Activated CD4-positive, CD25-positive, alpha-beta regulatory T cell (primary cell): ENCODE data around the gene MORN5.

ENCODE experiments used
- DNase-seq, 4 experiments: peaks; one replicate each; lab custom pipeline; 2025; lab: John Stamatoyannopoulos, UW

MORN5 gene

DNA sequence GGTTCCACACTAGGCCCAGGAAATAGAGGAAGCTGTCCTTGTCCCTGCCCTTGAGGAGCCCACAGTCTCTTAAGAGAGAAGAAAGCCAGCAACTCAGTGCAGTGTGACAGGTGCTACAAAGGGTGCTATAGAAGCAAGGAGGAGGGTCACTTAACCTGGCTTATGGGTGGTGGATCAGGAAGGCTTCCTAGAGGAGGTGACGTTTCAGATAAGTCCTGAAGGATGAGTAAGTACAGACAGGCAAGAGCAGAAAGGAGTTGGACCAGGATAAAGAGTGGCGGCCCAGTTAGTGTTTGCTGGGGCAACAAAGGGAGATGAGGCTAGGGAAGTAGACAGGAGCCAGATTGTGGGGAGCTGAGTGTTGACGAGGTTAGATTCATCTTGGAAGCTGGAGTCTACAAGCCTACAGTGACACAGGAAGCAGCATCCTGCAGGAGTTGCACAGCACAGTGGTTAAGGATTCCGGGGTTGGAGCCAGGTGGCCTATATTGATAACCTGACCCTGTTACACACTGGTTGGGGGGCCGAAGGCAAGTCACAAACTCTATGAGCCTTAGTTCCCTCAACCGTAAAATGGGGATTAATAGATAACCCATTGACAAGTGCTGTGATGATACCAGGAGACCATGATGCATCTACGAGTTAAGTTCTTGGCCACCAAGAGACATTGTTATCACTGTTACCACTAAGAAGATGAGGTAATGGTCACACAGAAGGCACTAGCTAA, 74.5 kb downstream of the MORN5 start:
- no peak for DNase-seq

DNA sequence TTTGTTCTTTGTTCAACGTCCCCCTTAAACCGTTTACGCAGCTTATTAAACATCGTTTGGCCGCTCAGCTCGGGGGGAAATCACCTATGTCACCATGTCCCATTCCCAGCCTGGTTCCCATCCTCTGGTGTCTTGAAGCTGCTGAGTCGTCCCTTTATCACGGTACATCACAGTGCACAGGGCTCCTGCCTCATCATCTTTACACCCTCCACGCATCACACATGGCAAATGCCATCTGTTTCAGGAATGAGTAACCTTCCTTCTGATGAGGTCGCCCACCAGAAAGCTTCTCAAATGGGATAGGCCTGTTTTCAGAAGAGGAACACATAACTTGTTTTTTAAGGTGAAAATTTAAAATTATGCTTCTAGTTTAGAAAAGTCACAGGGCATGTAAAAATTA, 77.0 kb downstream of the MORN5 start:
- DNase-seq = no peak

DNA sequence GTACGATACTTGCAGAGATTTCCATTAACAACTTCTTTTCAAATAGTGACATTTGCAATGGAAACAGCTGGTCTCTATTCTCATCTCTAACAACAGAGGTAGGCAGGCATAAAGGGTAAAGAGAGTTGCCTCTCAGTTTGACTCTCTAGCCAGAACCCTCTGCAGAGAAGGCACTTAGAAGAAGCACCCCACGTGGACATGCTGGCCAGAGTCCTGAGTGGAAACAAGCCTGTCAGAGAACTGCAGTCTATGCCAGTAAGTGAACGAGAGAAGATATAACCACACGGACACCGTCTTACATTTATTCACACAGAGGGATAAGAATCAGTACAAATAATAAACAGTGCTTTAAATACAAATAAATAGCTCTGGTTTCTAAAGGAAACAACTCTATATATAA, 80.0 kb downstream of the MORN5 start:
- DNase-seq = no peak

DNA sequence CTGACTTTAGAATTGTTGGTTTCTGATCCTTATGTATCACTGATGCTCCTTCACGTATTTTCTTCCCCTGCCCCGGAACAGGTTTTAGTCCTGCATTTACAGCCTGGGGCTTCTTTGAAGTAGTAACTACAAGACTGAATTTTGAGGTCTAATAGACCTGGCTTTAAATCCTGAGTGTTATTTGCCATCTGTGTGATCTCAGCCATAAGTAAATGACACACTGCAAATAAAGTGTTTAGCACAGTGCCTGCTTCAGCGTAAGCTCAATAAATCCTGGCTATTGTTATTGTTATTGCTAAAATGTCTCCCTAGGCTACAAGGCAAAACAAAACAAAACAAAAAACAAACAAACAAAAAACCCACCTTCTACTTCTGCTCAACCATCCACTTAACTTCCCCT, 84.6 kb downstream of the MORN5 start:
- no peak for DNase-seq

DNA sequence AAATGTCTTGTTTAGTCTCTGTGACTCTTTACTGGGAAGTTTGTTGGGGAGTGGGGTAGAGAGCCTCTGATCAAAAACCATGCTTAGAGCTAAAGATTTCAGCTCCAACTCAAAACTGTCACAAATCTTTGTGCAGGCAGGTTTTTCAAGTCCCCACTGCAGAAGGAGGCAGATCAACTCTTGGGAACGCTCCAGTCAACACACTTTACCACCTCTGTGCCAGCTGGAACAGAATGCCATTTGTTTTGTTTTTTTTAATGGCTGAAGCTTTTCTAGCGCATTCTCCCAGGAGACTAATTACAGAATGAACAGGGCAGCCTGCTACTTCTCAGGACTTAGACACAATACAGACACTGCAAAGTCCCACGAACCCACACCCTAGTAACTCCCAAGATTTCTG, 87.0 kb downstream of the MORN5 start:
- DNase-seq = no peak

- no peak for DNase-seq
Observed at GRCh38 chr9:122248448-122248865, 88.7 kb downstream of the MORN5 start.
